ENCODE data around the gene SLC39A7. TPM values are rescaled to one million over a fixed set of nuclear protein-coding genes. Genes with fewer than 3 reads are reported as not detected.

The SLC39A7 gene
- total and polyA plus RNA-seq, 2 of the 13 experiments (the other 11 are each of a cell fraction or from before 2014, with no cell fraction given) = 142 to 229 TPM

GRCh38 chr6:33172688-33173534 is 27.8 kb upstream of the SLC39A7 start (continued):
- no peak for TF ChIP-seq MXD3 (CRISPR knock-in tag; IDR thresholded peaks at IDR 0.05)
- no peak for TF ChIP-seq ZNF335 (CRISPR knock-in tag; IDR thresholded peaks at IDR 0.05)
- TF ChIP-seq NR2F1 (CRISPR knock-in tag; IDR thresholded peaks at IDR 0.05) = no peak
- no peak for TF ChIP-seq RELA (CRISPR knock-in tag; IDR thresholded peaks at IDR 0.05)
- TF ChIP-seq NCOA5 (CRISPR knock-in tag; IDR thresholded peaks at IDR 0.05) = no peak
- TF ChIP-seq ATF4 (CRISPR knock-in tag; IDR thresholded peaks at IDR 0.05) = no peak
- no peak for TF ChIP-seq IKZF1 (IDR thresholded peaks at IDR 0.05)
- TF ChIP-seq ZNF572 (CRISPR knock-in tag; IDR thresholded peaks at IDR 0.05) = 0 out of 2 replicates have a peak, but pooled peaks have one; percentile 57
- no peak for TF ChIP-seq PBX2 (CRISPR knock-in tag; IDR thresholded peaks at IDR 0.05)
- no peak for TF ChIP-seq ZNF432 (CRISPR knock-in tag; IDR thresholded peaks at IDR 0.05; ENCODE audit: borderline replicate concordance)
- peak; percentile 91 for TF ChIP-seq RAD21 (CRISPR knock-in tag; IDR thresholded peaks at IDR 0.05)
- TF ChIP-seq NPAS2 (CRISPR knock-in tag; IDR thresholded peaks at IDR 0.05; ENCODE audit: borderline replicate concordance) = no peak
- no peak for TF ChIP-seq JUN (CRISPR knock-in tag; IDR thresholded peaks at IDR 0.05)
- no peak for TF ChIP-seq PLSCR1 (CRISPR knock-in tag; IDR thresholded peaks at IDR 0.05; ENCODE audit: borderline replicate concordance)
- peak; percentile 92 for TF ChIP-seq SMC3 (IDR thresholded peaks at IDR 0.05; ENCODE audit: low read length)
- TF ChIP-seq NFKBIZ (CRISPR knock-in tag; IDR thresholded peaks at IDR 0.05) = no peak
- TF ChIP-seq NR0B2 (CRISPR knock-in tag; IDR thresholded peaks at IDR 0.05) = no peak
